Kidney epithelial cell (primary cell): ENCODE data around the gene KIFC3. TPM values are rescaled to one million over a fixed set of nuclear protein-coding genes. Genes with fewer than 3 reads are reported as not detected.
"Not testable (repeated sequence)": the region's sequence is repeated elsewhere in the genome, so short reads cannot be mapped to it uniquely, and the experiment has no call there.

ENCODE experiments used
- DNase-seq: peaks from one replicate; pipeline ENCODE4 v3.0.0-alpha.2; 2010; ENCODE audit warnings: low read depth
- H3K27me3 ChIP-seq: 2 replicates; pipeline ENCODE4 v1.6.0; 2011; ENCODE audit warnings: low read length; ENCODE audit not compliant: control insufficient read depth, insufficient read depth
- H3K36me3 ChIP-seq: 2 replicates; pipeline ENCODE4 v1.5.1; 2011; ENCODE audit warnings: low read length; ENCODE audit not compliant: control insufficient read depth, insufficient read depth
- H3K4me3 ChIP-seq: 2 replicates; pipeline ENCODE4 v1.5.1; 2011; ENCODE audit warnings: low read depth, mild to moderate bottlenecking, control low read depth, low read length
- CTCF ChIP-seq: IDR thresholded peaks from 2 replicates; pipeline ENCODE4 v1.5.1; 2011; ENCODE audit warnings: mild to moderate bottlenecking, moderate library complexity, low read length, control low read depth, inconsistent platforms; ENCODE audit not compliant: insufficient read depth, poor library complexity, severe bottlenecking
- total RNA-seq: library from RNA; depleted of rRNA; stranded (reverse); fragments of >200 nt; gene quantifications from 2 replicates; pipeline ENCODE4 v1.2.3, GENCODE V29; 2015

The KIFC3 gene
- total RNA-seq, 1 donor from 2014 or later, result 84.9 TPM

- no peak for TF ChIP-seq CTCF
- DNase-seq, result peak; percentile 100
- H3K36me3 ChIP-seq, result no peaks in the 10 kb centered on the region
Observed at GRCh38 chr16:57734925-57735754, 67.2 kb downstream of the KIFC3 start.

GRCh38 chr16:57734308-57734924, 67.9 kb downstream of the KIFC3 start:
- no peak for DNase-seq
- H3K36me3 ChIP-seq, result no peaks in the 10 kb centered on the region
- no peaks in the 10 kb centered on the region for H3K27me3 ChIP-seq
- TF ChIP-seq CTCF, result no peak
- peak overlapping the region; percentile 56 for H3K4me3 ChIP-seq

More at GRCh38 chr16:57734925-57735754, 67.2 kb downstream of the KIFC3 start:
- no peaks in the 10 kb centered on the region for H3K27me3 ChIP-seq
- peak overlapping the region; percentile 92 for H3K4me3 ChIP-seq

- Histone ChIP-seq H3K36me3 (no peaks in the 10 kb centered on the region), H3K27me3 (no peaks in the 10 kb centered on the region), H3K4me3 (no peak overlapping the region)
- DNase-seq, result no peak
- no peak for TF ChIP-seq CTCF
Observed at GRCh38 chr16:57732714-57733113, 69.6 kb downstream of the KIFC3 start.

- H3K4me3 ChIP-seq, result no peak overlapping the region
- no peaks in the 10 kb centered on the region for H3K36me3 ChIP-seq
- H3K27me3 ChIP-seq, result no peaks in the 10 kb centered on the region
- no peak for DNase-seq
- no peak for TF ChIP-seq CTCF
Observed at GRCh38 chr16:57732037-57732436, 70.3 kb downstream of the KIFC3 start.

GRCh38 chr16:57730771-57731730, 71.2 kb downstream of the KIFC3 start:
- DNase-seq, result no peak
- no peaks in the 10 kb centered on the region for H3K36me3 ChIP-seq
- no peaks in the 10 kb centered on the region for H3K27me3 ChIP-seq
- no peak overlapping the region for H3K4me3 ChIP-seq
- no peak for TF ChIP-seq CTCF

GRCh38 chr16:57729852-57730251, 72.4 kb downstream of the KIFC3 start:
- not testable (repeated sequence) for H3K4me3 ChIP-seq, H3K36me3 ChIP-seq, H3K27me3 ChIP-seq, DNase-seq
